H1 (cell line): ENCODE measurements around the gene MRPL28. TPM values are rescaled to one million over a fixed set of nuclear protein-coding genes. Genes with fewer than 3 reads are reported as not detected.

Experiments
- SP2 ChIP-seq: IDR thresholded peaks from 2 replicates; pipeline ENCODE4 v1.6.1; 2012; ENCODE audit warnings: mild to moderate bottlenecking, low read length, inconsistent platforms
- polyA plus RNA-seq, 7 experiments: library from polyadenylated mRNA; depleted of rRNA in 3 of 7; stranded (reverse) in 5 of 7; unstranded in 2 of 7; fragments of >200 nt in 5 of 7; fragments of 200-250 nt in 2 of 7; gene quantifications; 1 replicate in 5 of 7; 2 replicates in 1 of 7; 4 replicates in 1 of 7; pipeline versions ENCODE4 v1.2.1 to v1.2.3, GENCODE V29; 2011 to 2013; ENCODE audit warnings: missing spikeins in 2 of 7, mixed read lengths in 2 of 7
- total RNA-seq: library from RNA; stranded (reverse); fragmentation: NEBNext Ultra II Directional; extraction: Animal tissue kit (Norgen Biotek cat#: 25700); gene quantifications from 2 replicates; pipeline ENCODE4 v1.2.1, GENCODE V29; 2021

MRPL28 gene
- total and polyA plus RNA-seq, 2 of the 8 experiments (the other 6 are each of a cell fraction or from before 2014, with no cell fraction given) = 88.9 to 188 TPM

DNA sequence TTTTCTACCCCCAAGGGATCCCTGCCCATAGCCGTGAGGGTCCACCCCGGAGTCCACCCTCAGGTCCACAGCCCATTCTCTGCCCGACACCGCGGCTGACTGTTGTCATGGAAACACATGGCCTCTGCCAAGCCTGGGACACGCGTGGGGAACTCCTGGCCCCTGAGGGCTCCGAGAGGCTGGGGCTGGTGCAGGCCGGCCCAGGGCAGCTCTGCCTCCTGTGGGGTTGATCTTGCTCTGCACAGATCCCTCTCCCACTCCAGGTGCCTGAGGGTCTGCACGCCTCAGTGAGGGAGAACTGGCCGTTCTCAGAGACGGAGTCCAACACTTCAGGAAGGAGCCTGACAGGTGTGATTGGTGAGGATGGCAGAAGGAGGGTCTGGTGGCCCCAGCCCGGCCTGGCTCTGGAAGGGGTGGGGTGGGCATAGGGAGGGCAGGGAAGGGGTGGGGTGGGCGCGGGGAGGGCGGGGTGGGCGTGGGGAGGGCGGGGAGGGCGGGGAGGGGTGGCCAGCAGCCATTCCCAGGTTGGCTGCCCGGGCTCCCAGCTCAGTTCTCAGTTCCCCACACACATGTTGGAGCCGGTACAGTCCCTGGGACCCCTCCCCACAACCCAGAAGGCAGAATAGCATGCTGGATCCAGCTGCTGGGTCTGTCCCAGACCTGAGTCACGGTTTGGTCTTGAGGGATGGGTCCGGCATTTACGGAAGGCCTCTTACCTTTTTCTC, 6.4 kb downstream of the MRPL28 start (continued):
- no peak for TF ChIP-seq SP2
